HG03095 (cell line): ENCODE results near the gene NUDCD2.
"Not testable (repeated sequence)": the region's sequence is repeated elsewhere in the genome, so short reads cannot be mapped to it uniquely, and the experiment has no call there.

Source experiments
- ATAC-seq: cut with Tn5 transposase; IDR thresholded peaks from one replicate; pipeline ENCODE4 v1.9.1; 2021; ENCODE audit warnings: moderate library complexity; ENCODE audit not compliant: unreplicated experiment

NUDCD2 gene

GRCh38 chr5:163434401-163434866 is 25.5 kb downstream of the NUDCD2 start:
- no peak for ATAC-seq

GRCh38 chr5:163433271-163433670 is 26.6 kb downstream of the NUDCD2 start:
- ATAC-seq, result no peak

GRCh38 chr5:163432544-163432943 is 27.4 kb downstream of the NUDCD2 start:
- no peak for ATAC-seq

- ATAC-seq, result not testable (repeated sequence)
Observed at GRCh38 chr5:163426128-163426527, 33.8 kb downstream of the NUDCD2 start.

GRCh38 chr5:163424836-163425235 is 35.1 kb downstream of the NUDCD2 start:
- ATAC-seq, result no peak

GRCh38 chr5:163415673-163416072 is 44.2 kb downstream of the NUDCD2 start:
- ATAC-seq, result not testable (repeated sequence)

GRCh38 chr5:163410505-163410904 is 49.4 kb downstream of the NUDCD2 start:
- no peak for ATAC-seq

GRCh38 chr5:163409384-163409783 is 50.5 kb downstream of the NUDCD2 start:
- ATAC-seq, result no peak

- ATAC-seq, result peak; percentile 73
Observed at GRCh38 chr5:163408311-163408923, 51.5 kb downstream of the NUDCD2 start.

- ATAC-seq, result peak; percentile 80
Observed at GRCh38 chr5:163407034-163407655, 52.8 kb downstream of the NUDCD2 start.

- ATAC-seq, result no peak
Observed at GRCh38 chr5:163404364-163405173, 55.3 kb downstream of the NUDCD2 start.

GRCh38 chr5:163402007-163402406 is 57.9 kb downstream of the NUDCD2 start:
- no peak for ATAC-seq

- ATAC-seq, result no peak
Observed at GRCh38 chr5:163401271-163401670, 58.6 kb downstream of the NUDCD2 start.

- ATAC-seq, result no peak
Observed at GRCh38 chr5:163399923-163400322, 60.0 kb downstream of the NUDCD2 start.

GRCh38 chr5:163397354-163397753 is 62.5 kb downstream of the NUDCD2 start:
- no peak for ATAC-seq

- ATAC-seq, result not testable (repeated sequence)
Observed at GRCh38 chr5:163396818-163397340, 63.0 kb downstream of the NUDCD2 start.
